ENCODE measurements around the gene SSU72.

Gene SSU72

DNA sequence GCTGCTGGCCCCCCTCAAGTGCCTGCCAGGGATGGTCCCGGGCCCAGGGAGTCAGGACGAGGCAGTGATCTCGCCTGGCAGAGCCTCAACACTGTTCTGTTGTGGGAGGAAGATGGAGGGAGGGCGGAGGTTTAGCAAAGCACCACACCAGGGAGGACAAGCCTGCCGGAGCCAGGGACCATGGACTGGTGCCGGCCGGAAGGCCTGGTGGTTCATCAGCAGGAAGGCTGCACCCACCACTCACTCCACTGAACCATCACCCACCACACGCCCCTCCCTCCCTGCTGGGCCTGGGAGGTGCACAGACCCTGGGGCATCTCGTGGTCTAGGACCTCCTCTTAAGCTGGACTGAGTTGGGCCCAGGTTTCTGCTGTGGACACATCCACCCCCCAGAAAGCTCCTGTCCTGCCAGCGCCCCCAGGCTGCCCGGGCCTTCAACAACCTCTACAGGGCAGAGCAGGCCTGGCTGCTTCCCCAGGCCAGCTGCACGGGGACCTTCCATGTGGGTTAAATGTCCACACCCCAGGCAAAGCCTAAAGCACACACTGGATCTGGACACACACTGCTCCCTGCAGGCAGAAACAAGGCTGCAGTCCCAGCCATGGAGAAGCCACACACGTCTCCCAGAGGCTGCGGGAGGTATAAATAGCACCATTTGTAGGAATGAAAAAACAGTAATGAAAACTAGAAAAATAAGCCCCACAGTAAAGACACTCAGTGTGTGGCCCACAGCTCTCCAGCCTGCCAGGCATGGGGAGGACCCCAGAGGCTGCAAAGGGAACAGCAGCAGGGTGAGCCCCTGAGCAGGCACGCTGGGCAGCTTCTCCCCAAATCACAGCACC is 23.9 kb downstream of the SSU72 start:
- TF ChIP-seq, protein P1, sequence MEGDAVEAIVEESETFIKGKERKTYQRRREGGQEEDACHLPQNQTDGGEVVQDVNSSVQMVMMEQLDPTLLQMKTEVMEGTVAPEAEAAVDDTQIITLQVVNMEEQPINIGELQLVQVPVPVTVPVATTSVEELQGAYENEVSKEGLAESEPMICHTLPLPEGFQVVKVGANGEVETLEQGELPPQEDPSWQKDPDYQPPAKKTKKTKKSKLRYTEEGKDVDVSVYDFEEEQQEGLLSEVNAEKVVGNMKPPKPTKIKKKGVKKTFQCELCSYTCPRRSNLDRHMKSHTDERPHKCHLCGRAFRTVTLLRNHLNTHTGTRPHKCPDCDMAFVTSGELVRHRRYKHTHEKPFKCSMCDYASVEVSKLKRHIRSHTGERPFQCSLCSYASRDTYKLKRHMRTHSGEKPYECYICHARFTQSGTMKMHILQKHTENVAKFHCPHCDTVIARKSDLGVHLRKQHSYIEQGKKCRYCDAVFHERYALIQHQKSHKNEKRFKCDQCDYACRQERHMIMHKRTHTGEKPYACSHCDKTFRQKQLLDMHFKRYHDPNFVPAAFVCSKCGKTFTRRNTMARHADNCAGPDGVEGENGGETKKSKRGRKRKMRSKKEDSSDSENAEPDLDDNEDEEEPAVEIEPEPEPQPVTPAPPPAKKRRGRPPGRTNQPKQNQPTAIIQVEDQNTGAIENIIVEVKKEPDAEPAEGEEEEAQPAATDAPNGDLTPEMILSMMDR (conservative IDR thresholded peaks at IDR 0.05; ENCODE audit: low read depth, low read length) = peak; percentile 82
- H3K4me3 ChIP-seq (ENCODE audit: low read depth, low read length) = no peak overlapping the region
- DNase-seq (ENCODE audit: low read depth) = peak; percentile 85

- TF ChIP-seq, protein P1 (conservative IDR thresholded peaks at IDR 0.05; ENCODE audit: low read depth, low read length) = no peak
- H3K4me3 ChIP-seq (ENCODE audit: low read depth, low read length) = no peak overlapping the region
- DNase-seq (ENCODE audit: low read depth) = no peak
These were observed 24.6 kb downstream of the SSU72 start for GRCh38 chr1:1550087-1550486.

DNA sequence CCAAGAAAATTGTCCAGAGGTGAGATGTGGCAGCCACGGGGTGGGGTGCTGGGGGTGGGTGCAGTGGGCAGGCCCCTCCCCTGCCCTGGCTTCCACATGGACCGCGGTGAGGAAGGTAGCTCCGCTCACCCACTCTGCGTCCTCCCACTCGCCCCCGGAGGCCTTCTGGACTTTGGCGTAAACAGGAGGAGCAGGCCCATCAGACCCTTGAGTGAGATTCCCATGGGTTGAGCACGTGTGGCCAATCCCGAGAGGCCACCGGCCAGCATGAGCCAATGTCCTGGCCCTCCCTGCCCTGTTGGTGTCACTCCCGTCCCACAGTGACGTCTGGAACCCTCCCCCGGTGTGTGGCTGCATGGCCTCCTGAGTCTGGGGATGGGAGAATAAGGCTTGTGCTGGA is 26.1 kb downstream of the SSU72 start:
- H3K4me3 ChIP-seq (ENCODE audit: low read depth, low read length) = no peak overlapping the region
- TF ChIP-seq, protein P1 (conservative IDR thresholded peaks at IDR 0.05; ENCODE audit: low read depth, low read length) = no peak
- DNase-seq (ENCODE audit: low read depth) = no peak

GRCh38 chr1:1547476-1547875 is 27.2 kb downstream of the SSU72 start:
- H3K4me3 ChIP-seq (ENCODE audit: low read depth, low read length) = no peak overlapping the region
- DNase-seq (ENCODE audit: low read depth) = no peak
- TF ChIP-seq, protein P1 (conservative IDR thresholded peaks at IDR 0.05; ENCODE audit: low read depth, low read length) = no peak

- no peak for DNase-seq (ENCODE audit: low read depth)
- no peak overlapping the region for H3K4me3 ChIP-seq (ENCODE audit: low read depth, low read length)
- TF ChIP-seq, protein P1 (conservative IDR thresholded peaks at IDR 0.05; ENCODE audit: low read depth, low read length) = no peak
These were observed 27.7 kb downstream of the SSU72 start for GRCh38 chr1:1547011-1547410.

GRCh38 chr1:1545946-1546737 is 28.5 kb downstream of the SSU72 start:
- DNase-seq (ENCODE audit: low read depth) = no peak
- no peak overlapping the region for H3K4me3 ChIP-seq (ENCODE audit: low read depth, low read length)
- TF ChIP-seq, protein P1 (conservative IDR thresholded peaks at IDR 0.05; ENCODE audit: low read depth, low read length) = no peak
